PFSK-1 (cell line): ENCODE results near the gene KCNMB1.

ENCODE experiments used
- FOXP2 ChIP-seq: optimal IDR thresholded peaks from 2 replicates; pipeline ENCODE3; 2011; ENCODE audit warnings: borderline replicate concordance, control low read depth, inconsistent platforms; ENCODE audit not compliant: insufficient read depth; ENCODE audit errors: extremely low read length, extremely low read depth
- POLR2AphosphoS5 ChIP-seq: IDR thresholded peaks from 2 replicates; pipeline ENCODE4 v1.6.1; 2012; ENCODE audit warnings: low read depth, mild to moderate bottlenecking, control low read depth, low read length, moderate library complexity
- REST ChIP-seq, 2 experiments: IDR thresholded peaks; 2 replicates each; pipeline versions ENCODE4 v1.6.1 to v1.8.0; 2011 to 2012; ENCODE audit warnings: low read depth in 2 of 2, low read length in 2 of 2, control low read depth in 1 of 2, inconsistent platforms in 1 of 2, mild to moderate bottlenecking in 1 of 2, moderate library complexity in 1 of 2; ENCODE audit not compliant: insufficient read depth in 1 of 2
- SIN3A ChIP-seq: IDR thresholded peaks from 2 replicates; pipeline ENCODE4 v1.6.1; 2012; ENCODE audit warnings: mild to moderate bottlenecking, low read length, moderate library complexity, borderline replicate concordance; ENCODE audit not compliant: insufficient read depth
- TAF1 ChIP-seq: IDR thresholded peaks from 2 replicates; pipeline ENCODE4 v1.6.1; 2012; ENCODE audit warnings: low read length, control low read depth, borderline replicate concordance; ENCODE audit not compliant: insufficient read depth

- TF ChIP-seq POLR2AphosphoS5, result no peak
- TF ChIP-seq REST (IDR thresholded peaks at IDR 0.05; ENCODE audit: insufficient read depth in 1 of 2, low read depth in 2 of 2, low read length in 2 of 2), result no peak
- TF ChIP-seq SIN3A, result no peak
- TF ChIP-seq TAF1, result no peak
- no peak for TF ChIP-seq FOXP2
Measured at GRCh38 chr5:170341545-170341944, 47.6 kb downstream of the KCNMB1 start.
